Neural progenitor cell (in vitro differentiated cells): ENCODE data around the gene IER5L. TPM values are rescaled to one million over a fixed set of nuclear protein-coding genes. Genes with fewer than 3 reads are reported as not detected.
A peak's percentile ranks its signal among the peaks of the same experiment; 100 is the strongest.

ENCODE experiments used
- DNase-seq: peaks from one replicate; pipeline ENCODE4 v3.0.0-alpha.2; 2016; ENCODE audit warnings: low spot score
- H2AFZ ChIP-seq: fragments of 200-600 bp; sonication (generic); replicated peaks from 2 replicates; pipeline ENCODE4 v1.6.1; 2016; ENCODE audit warnings: antibody characterized with exemption
- H3F3A ChIP-seq: fragments of 200-600 bp; sonication (generic); 2 replicates; pipeline ENCODE4 v1.6.1; 2016; ENCODE audit warnings: antibody characterized with exemption, low read depth
- H3K27ac ChIP-seq: fragments of 200-600 bp; sonication (generic); 2 replicates; pipeline ENCODE4 v1.5.1; 2016; ENCODE audit warnings: mild to moderate bottlenecking
- H3K27me3 ChIP-seq: fragments of 200-600 bp; sonication (generic); 2 replicates; pipeline ENCODE4 v1.6.1; 2016; ENCODE audit warnings: mild to moderate bottlenecking, moderate library complexity
- H3K36me3 ChIP-seq: fragments of 200-600 bp; sonication (generic); 2 replicates; pipeline ENCODE4 v1.5.1; 2016
- H3K4me1 ChIP-seq: fragments of 200-600 bp; sonication (generic); 2 replicates; pipeline ENCODE4 v1.6.1; 2016; ENCODE audit warnings: mixed run types
- H3K4me2 ChIP-seq: fragments of 200-600 bp; sonication (generic); 2 replicates; pipeline ENCODE4 v1.6.1; 2016
- H3K4me3 ChIP-seq: fragments of 200-600 bp; sonication (generic); 2 replicates; pipeline ENCODE4 v1.5.1; 2016
- H3K79me2 ChIP-seq: fragments of 200-600 bp; sonication (generic); 2 replicates; pipeline ENCODE4 v1.6.1; 2016; ENCODE audit warnings: low read depth
- H3K9ac ChIP-seq: fragments of 200-600 bp; sonication (generic); 2 replicates; pipeline ENCODE4 v1.6.1; 2016
- H3K9me3 ChIP-seq: fragments of 200-600 bp; sonication (generic); 2 replicates; pipeline ENCODE4 v1.5.1; 2016; ENCODE audit warnings: low read depth
- H4K20me1 ChIP-seq: fragments of 200-600 bp; sonication (generic); 2 replicates; pipeline ENCODE4 v1.6.1; 2016; ENCODE audit warnings: low read depth
- H3K27ac Mint-ChIP-seq: 3 replicates; pipeline ENCODE4 v1.8.0; 2021; ENCODE audit warnings: mixed read lengths
- H3K27me3 Mint-ChIP-seq: 2 replicates; pipeline ENCODE4 v1.8.0; 2022; ENCODE audit warnings: low read depth, mild to moderate bottlenecking, inconsistent platforms, moderate library complexity, mixed read lengths; ENCODE audit not compliant: insufficient read depth
- H3K36me3 Mint-ChIP-seq: 3 replicates; pipeline ENCODE4 v1.8.0; 2021; ENCODE audit warnings: mixed read lengths
- H3K4me1 Mint-ChIP-seq: 3 replicates; pipeline ENCODE4 v1.8.0; 2021; ENCODE audit warnings: mixed read lengths
- H3K4me3 Mint-ChIP-seq: 3 replicates; pipeline ENCODE4 v1.8.0; 2021; ENCODE audit warnings: mild to moderate bottlenecking, moderate library complexity, mixed read lengths
- H3K9me3 Mint-ChIP-seq: 3 replicates; pipeline ENCODE4 v1.8.0; 2020; ENCODE audit warnings: mixed read lengths
- CTCF ChIP-seq: fragments of 200-600 bp; sonication (generic); IDR thresholded peaks from 2 replicates; pipeline ENCODE4 v1.5.1; 2017; ENCODE audit warnings: antibody characterized with exemption, mild to moderate bottlenecking
- EZH2 ChIP-seq: fragments of 200-600 bp; sonication (generic); IDR thresholded peaks from 2 replicates; pipeline ENCODE4 v1.6.1; 2017; ENCODE audit warnings: antibody characterized with exemption, mild to moderate bottlenecking, moderate library complexity
- EZH2phosphoT487 ChIP-seq: fragments of 200-600 bp; sonication (generic); IDR thresholded peaks from 2 replicates; pipeline ENCODE4 v1.6.1; 2017; ENCODE audit warnings: antibody characterized with exemption
- total RNA-seq: library from RNA; depleted of rRNA; stranded (reverse); fragments of >200 nt; gene quantifications from 2 replicates; pipeline ENCODE4 v1.2.3, GENCODE V29; 2015; ENCODE audit warnings: low replicate concordance

The IER5L gene
- total RNA-seq, 1 donor from 2014 or later: 12.2 TPM

GRCh38 chr9:129225490-129225778, 47.4 kb upstream of the IER5L start:
- Histone ChIP-seq H3F3A (peaks cover 17% of the 10 kb centered on the region), H3K9ac (no peak overlapping the region), H3K4me1 (peaks cover 31% of the 10 kb centered on the region), H3K4me3 (no peak overlapping the region), H3K79me2 (no peaks in the 10 kb centered on the region), H3K36me3 (no peaks in the 10 kb centered on the region), H3K4me2 (no peak overlapping the region), H3K9me3 (no peaks in the 10 kb centered on the region), H3K27ac (no peak overlapping the region), H2AFZ (no peak overlapping the region), H4K20me1 (no peaks in the 10 kb centered on the region), H3K27me3 (no peaks in the 10 kb centered on the region)
- TF ChIP-seq EZH2phosphoT487 (no peak), CTCF (no peak), EZH2 (no peak)
- Mint-ChIP-seq H3K9me3 (no peaks in the 10 kb centered on the region), H3K4me1 (peaks cover 49% of the 10 kb centered on the region), H3K36me3 (no peaks in the 10 kb centered on the region), H3K27me3 (peaks cover 26% of the 10 kb centered on the region), H3K4me3 (no peak overlapping the region), H3K27ac (no peak overlapping the region)
- DNase-seq: no peak

- Histone ChIP-seq H3K27ac (no peak overlapping the region), H3K36me3 (no peaks in the 10 kb centered on the region), H3K9ac (no peak overlapping the region), H3K4me2 (no peak overlapping the region), H3K27me3 (no peaks in the 10 kb centered on the region), H3K9me3 (no peaks in the 10 kb centered on the region), H3K4me3 (no peak overlapping the region), H3F3A (peaks cover 17% of the 10 kb centered on the region), H3K4me1 (peaks cover 26% of the 10 kb centered on the region), H2AFZ (no peak overlapping the region), H3K79me2 (no peaks in the 10 kb centered on the region), H4K20me1 (no peaks in the 10 kb centered on the region)
- no peak for DNase-seq
- peaks cover 50% of the 10 kb centered on the region for H3K4me1 Mint-ChIP-seq
- peak overlapping the region; percentile 87 for H3K27ac Mint-ChIP-seq
- no peaks in the 10 kb centered on the region for H3K9me3 Mint-ChIP-seq
- H3K4me3 Mint-ChIP-seq: no peak overlapping the region
- TF ChIP-seq EZH2 (no peak), CTCF (no peak), EZH2phosphoT487 (no peak)
- H3K27me3 Mint-ChIP-seq: peaks cover 26% of the 10 kb centered on the region
- H3K36me3 Mint-ChIP-seq: no peaks in the 10 kb centered on the region
Observed at GRCh38 chr9:129224618-129225489, 46.8 kb upstream of the IER5L start.

GRCh38 chr9:129223551-129224208, 45.6 kb upstream of the IER5L start:
- H3K4me1 ChIP-seq: peaks cover 20% of the 10 kb centered on the region
- no peak overlapping the region for H3K4me3 Mint-ChIP-seq
- no peaks in the 10 kb centered on the region for H3K9me3 Mint-ChIP-seq
- no peak overlapping the region for H3K4me3 ChIP-seq
- no peak overlapping the region for H2AFZ ChIP-seq
- H3K4me2 ChIP-seq: no peak overlapping the region
- no peak overlapping the region for H3K9ac ChIP-seq
- H3K36me3 ChIP-seq: no peaks in the 10 kb centered on the region
- H3K4me1 Mint-ChIP-seq: peaks cover 40% of the 10 kb centered on the region
- H3K79me2 ChIP-seq: no peaks in the 10 kb centered on the region
- H3K27ac Mint-ChIP-seq: no peak overlapping the region
- H3K27me3 ChIP-seq: no peaks in the 10 kb centered on the region
- no peak for DNase-seq
- no peaks in the 10 kb centered on the region for H3K9me3 ChIP-seq
- TF ChIP-seq EZH2phosphoT487: no peak
- TF ChIP-seq CTCF: no peak
- TF ChIP-seq EZH2: no peak
- no peaks in the 10 kb centered on the region for H4K20me1 ChIP-seq
- peaks cover 11% of the 10 kb centered on the region for H3F3A ChIP-seq
- no peak overlapping the region for H3K27ac ChIP-seq
- peaks cover 31% of the 10 kb centered on the region for H3K27me3 Mint-ChIP-seq
- no peaks in the 10 kb centered on the region for H3K36me3 Mint-ChIP-seq
